AG04450 (cell line): Measurements from ENCODE around the gene MTMR3. TPM values are rescaled to one million over a fixed set of nuclear protein-coding genes. Genes with fewer than 3 reads are reported as not detected.

Source experiments
- CTCF ChIA-PET: fragments of 300-600, 350-600 bp; formaldehyde crosslinking; extraction: SDS; loops from one replicate; lab custom pipeline; 2022; ENCODE audit warnings: antibody characterized with exemption, inconsistent platforms; lab: Charles Lee
- POLR2A ChIA-PET: fragments of 350-600 bp; formaldehyde crosslinking; extraction: SDS; loops from one replicate; lab custom pipeline; 2021; ENCODE audit warnings: antibody characterized with exemption, inconsistent platforms; lab: Yijun Ruan, JAX
- DNase-seq: peaks from one replicate; pipeline ENCODE4 v3.0.0-alpha.2; 2011; ENCODE audit warnings: low read depth, low spot score
- H3K27ac ChIP-seq: one replicate; pipeline ENCODE4 v1.5.1; 2012; ENCODE audit warnings: low read depth, low read length, control low read depth
- H3K27me3 ChIP-seq: one replicate; pipeline ENCODE4 v1.6.0; 2012; ENCODE audit warnings: low read length; ENCODE audit not compliant: control insufficient read depth, insufficient read depth
- H3K4me3 ChIP-seq: 2 replicates; pipeline ENCODE4 v1.5.1; 2011; ENCODE audit warnings: mild to moderate bottlenecking, low read depth, low read length, control low read depth
- H3K9me3 ChIP-seq: 2 replicates; pipeline ENCODE4 v1.5.1; 2012; ENCODE audit warnings: low read length; ENCODE audit not compliant: control insufficient read depth, insufficient read depth
- CTCF ChIP-seq: IDR thresholded peaks from 2 replicates; pipeline ENCODE4 v1.5.1; 2011; ENCODE audit warnings: low read depth, low read length, control low read depth, inconsistent platforms
- polyA plus RNA-seq: library from polyadenylated mRNA; depleted of rRNA; stranded (reverse); fragments of >200 nt; gene quantifications from 2 replicates; pipeline ENCODE4 v1.2.3, GENCODE V29; 2011

The MTMR3 gene
- polyA plus RNA-seq, 1 experiment = 27.8 TPM

DNA sequence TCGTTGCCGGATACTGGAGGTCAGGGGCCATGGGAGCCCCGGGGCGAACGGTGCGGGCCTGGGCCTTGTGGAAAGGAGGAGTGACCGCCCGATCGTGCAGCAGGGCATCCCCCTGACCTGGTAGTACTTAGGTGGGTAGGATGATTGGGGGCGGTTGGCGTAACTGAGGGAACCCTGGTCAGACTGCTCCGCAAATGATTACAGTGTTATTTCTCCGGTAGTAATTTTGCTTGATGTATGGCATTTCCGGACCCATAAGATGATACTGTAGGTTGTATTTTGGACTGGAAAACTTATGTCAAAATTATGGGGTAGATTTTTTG lies 762 bp downstream of the MTMR3 start:
- TF ChIP-seq CTCF = no peak
- Histone ChIP-seq H3K9me3 (peaks cover 3% of the 10 kb centered on the region), H3K27me3 (no peaks in the 10 kb centered on the region), H3K4me3 (peak overlapping the region; percentile 95), H3K27ac (no peak overlapping the region)
- ChIA-PET POLR2A (interaction anchor here (0.5 to 1.1 kb wide), 7 partner anchors 18 to 305 kb away, joined by 3 to 10 read pairs (median 4); partner anchors contain the start of genes ASCC2, UQCR10 and ZMAT5), CTCF (interaction anchor here (0.6 kb wide), 6 partner anchors 13 to 1488 kb away, joined by 3 to 7 read pairs (median 4); no protein-coding TSS in a partner anchor)
- no peak for DNase-seq

DNA sequence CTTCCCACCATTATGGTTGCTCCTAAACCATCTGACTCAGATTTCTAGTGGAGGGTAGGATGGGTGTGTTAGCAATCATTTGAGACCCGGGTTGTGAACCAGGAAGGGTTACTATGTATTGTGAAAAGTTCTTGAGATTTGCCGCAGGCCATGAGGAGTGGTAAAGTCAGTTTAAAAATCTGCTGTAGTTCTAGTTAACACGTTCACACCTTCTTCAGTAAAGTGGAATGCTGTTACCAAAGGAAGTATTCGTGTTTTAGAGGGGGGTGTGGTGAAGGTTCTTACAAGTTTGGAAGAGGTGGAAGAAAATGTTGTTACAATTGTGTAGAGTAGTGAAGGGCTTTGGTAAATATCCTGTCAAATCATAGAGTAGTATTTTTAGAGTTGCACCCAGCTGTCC lies 2.6 kb downstream of the MTMR3 start:
- CTCF ChIA-PET = interaction anchor here (1.8 kb wide), 1 partner anchor 119 kb away, joined by 6 read pairs; no protein-coding TSS in a partner anchor
- Histone ChIP-seq H3K27me3 (no peaks in the 10 kb centered on the region), H3K27ac (no peak overlapping the region), H3K9me3 (no peaks in the 10 kb centered on the region; the same call in 1 of the 2 replicates), H3K4me3 (no peak overlapping the region)
- POLR2A ChIA-PET = no interaction called here
- DNase-seq = no peak
- TF ChIP-seq CTCF = no peak

GRCh38 chr22:29886596-29886995 lies 3.6 kb downstream of the MTMR3 start:
- Histone ChIP-seq H3K27me3 (no peaks in the 10 kb centered on the region), H3K4me3 (no peak overlapping the region), H3K9me3 (no peaks in the 10 kb centered on the region; the same call in 1 of the 2 replicates), H3K27ac (no peak overlapping the region)
- DNase-seq = no peak
- ChIA-PET POLR2A (interaction anchor here (0.6 kb wide), 1 partner anchor 523 kb away, joined by 3 read pairs; no protein-coding TSS in a partner anchor), CTCF (interaction anchor here (1.8 kb wide), 1 partner anchor 118 kb away, joined by 6 read pairs; no protein-coding TSS in a partner anchor)
- TF ChIP-seq CTCF = no peak

DNA sequence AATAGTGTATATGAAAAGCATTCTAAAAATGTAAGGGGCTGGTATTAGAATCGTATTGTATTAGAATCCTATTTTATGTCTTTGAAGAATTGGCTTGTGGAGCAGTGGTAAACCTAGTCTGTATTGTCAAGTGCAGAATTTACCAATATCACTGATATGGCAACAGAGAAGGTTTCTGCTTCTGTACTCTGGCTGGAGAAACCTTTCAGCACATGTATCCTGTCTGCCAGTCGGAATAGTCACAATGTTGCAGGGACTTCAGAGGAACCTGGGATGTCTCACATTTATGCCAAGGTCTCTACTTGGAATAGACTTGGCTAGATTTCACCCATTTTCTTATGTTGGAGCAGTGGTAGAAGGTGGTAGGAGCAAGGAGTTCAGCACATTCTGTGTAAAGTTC lies 4.4 kb downstream of the MTMR3 start:
- no peak overlapping the region for H3K4me3 ChIP-seq
- H3K27ac ChIP-seq = no peak overlapping the region
- ChIA-PET POLR2A (no interaction called here), CTCF (interaction anchor here (1.8 kb wide), 1 partner anchor 118 kb away, joined by 6 read pairs; no protein-coding TSS in a partner anchor)
- no peak for DNase-seq
- TF ChIP-seq CTCF = no peak
- no peaks in the 10 kb centered on the region; the same call in 1 of the 2 replicates for H3K9me3 ChIP-seq
- no peaks in the 10 kb centered on the region for H3K27me3 ChIP-seq

- no peak for DNase-seq
- Histone ChIP-seq H3K27ac (no peak overlapping the region), H3K9me3 (no peaks in the 10 kb centered on the region), H3K4me3 (no peak overlapping the region), H3K27me3 (no peaks in the 10 kb centered on the region)
- CTCF ChIA-PET = no interaction called here
- TF ChIP-seq CTCF = no peak
- POLR2A ChIA-PET = no interaction called here
Observed at GRCh38 chr22:29890760-29891159, 7.8 kb downstream of the MTMR3 start.
